ENCODE measurements around the gene JTB.

GRCh38 chr1:153977250-153978240 is at the start of gene JTB:
- TF ChIP-seq SIN3A (IDR thresholded peaks at IDR 0.05; ENCODE audit: borderline replicate concordance, insufficient read depth, low read depth, low read length): peak; percentile 76; the same call in 1 of the 2 replicates
- TF ChIP-seq CTCF (IDR thresholded peaks at IDR 0.05): no peak
- peak; percentile 80 for TF ChIP-seq POLR2AphosphoS5 (IDR thresholded peaks at IDR 0.05; ENCODE audit: low read depth, low read length)
- TF ChIP-seq REST (IDR thresholded peaks at IDR 0.05; ENCODE audit: insufficient read depth in 1 of 2, low read depth in 2 of 2, low read length in 1 of 2): no peak
- no peak for TF ChIP-seq TCF7L2 (IDR thresholded peaks at IDR 0.05; ENCODE audit: low read depth, low read length)
